HepG2 (cell line): ENCODE results near the gene SMIM31. TPM values are rescaled to one million over a fixed set of nuclear protein-coding genes. Genes with fewer than 3 reads are reported as not detected.

ENCODE experiments used
- ATAC-seq: fragments of 200-7000 bp; cut with Tn5 transposase; 3 replicates; pipeline ENCODE4 v1.9.1; 2020; ENCODE audit warnings: mild to moderate bottlenecking, moderate library complexity
- BruUV-seq: library from RNA; stranded (reverse); fragments of 400-500 nt; replicated peaks from 2 replicates; lab custom pipeline; 2021; lab: Mats Ljungman, UMichigan
- CTCF ChIA-PET: fragments of 300-600 bp; formaldehyde crosslinking; extraction: SDS; loops from one replicate; lab custom pipeline; 2021; ENCODE audit warnings: low total read pairs, inconsistent platforms, low intra/inter-chr PET ratio; lab: Yijun Ruan, JAX
- POLR2A ChIA-PET: fragments of 350-600 bp; sonication (Branson Sonifier 250); formaldehyde crosslinking; loops from one replicate; lab custom pipeline; 2020; ENCODE audit warnings: antibody characterized with exemption, inconsistent platforms; lab: Yijun Ruan, JAX
- DNase-seq: peaks from one replicate; pipeline ENCODE4 v3.0.0-alpha.2; 2015; ENCODE audit warnings: low spot score
- FAIRE-seq: peaks from 3 replicates; lab custom pipeline; 2011; peaks lifted over from hg19 to GRCh38; lab: Jason Lieb, UNC
- H2AFZ ChIP-seq: one replicate; pipeline ENCODE4 v1.6.1; 2011; ENCODE audit warnings: low read length, inconsistent platforms
- H3K27ac ChIP-seq: fragments of 300-600 bp; 3 replicates; pipeline ENCODE4 v1.8.0; 2011; ENCODE audit warnings: mixed run types, mild to moderate bottlenecking, mixed read lengths, low read length, inconsistent platforms; ENCODE audit not compliant: insufficient read depth; ENCODE audit errors: extremely low read length
- H3K27me3 ChIP-seq, 2 experiments: fragments of 200-600 bp in 1 of 2; 2 replicates in 1 of 2; 3 replicates in 1 of 2; pipeline versions ENCODE4 v1.6.0 to v1.8.0; 2011; ENCODE audit warnings: low read length in 2 of 2, mild to moderate bottlenecking in 2 of 2, moderate library complexity in 2 of 2, inconsistent platforms in 1 of 2; ENCODE audit not compliant: insufficient read depth in 2 of 2, control insufficient read depth in 1 of 2
- H3K36me3 ChIP-seq, 2 experiments: fragments of 200-600 bp in 1 of 2; replicated peaks in 1 of 2; 2 replicates in 1 of 2; 3 replicates in 1 of 2; pipeline versions ENCODE4 v1.5.1 to v1.8.0; 2011; ENCODE audit warnings: low read length in 2 of 2, inconsistent platforms in 1 of 2; ENCODE audit not compliant: insufficient read depth in 2 of 2, control insufficient read depth in 1 of 2
- H3K4me1 ChIP-seq: 2 replicates; pipeline ENCODE4 v1.5.1; 2012; ENCODE audit warnings: low read length, inconsistent platforms; ENCODE audit not compliant: insufficient read depth
- H3K4me2 ChIP-seq: 2 replicates; pipeline ENCODE4 v1.6.0; 2011; ENCODE audit warnings: low read depth, low read length, inconsistent platforms
- H3K4me3 ChIP-seq, 3 experiments: fragments of 200-600 bp in 1 of 3; sonication (generic), shearing (Covaris generic) in 1 of 3; replicated peaks in 1 of 3; 2 replicates each; pipeline ENCODE4 v1.5.1; 2011 to 2016; ENCODE audit warnings: low read length in 3 of 3, inconsistent platforms in 2 of 3, low read depth in 2 of 3, mild to moderate bottlenecking in 2 of 3, control low read depth in 1 of 3, mixed read lengths in 1 of 3; ENCODE audit not compliant: insufficient read depth in 1 of 3
- H3K79me2 ChIP-seq: one replicate; pipeline ENCODE4 v1.6.1; 2011; ENCODE audit warnings: low read length, inconsistent platforms; ENCODE audit not compliant: insufficient read depth
- H3K9ac ChIP-seq: 2 replicates; pipeline ENCODE4 v1.6.0; 2011; ENCODE audit warnings: mild to moderate bottlenecking, low read depth, low read length, inconsistent platforms; ENCODE audit not compliant: insufficient read depth
- H3K9me3 ChIP-seq: 2 replicates; pipeline ENCODE4 v1.5.1; 2012; ENCODE audit warnings: mild to moderate bottlenecking, low read length
- H4K20me1 ChIP-seq: 2 replicates; pipeline ENCODE4 v1.6.0; 2011; ENCODE audit warnings: inconsistent platforms, mild to moderate bottlenecking, low read length, moderate library complexity; ENCODE audit not compliant: insufficient read depth
- JUN ChIP-seq: sonication (generic); formaldehyde crosslinking; IDR thresholded peaks from 2 replicates; pipeline ENCODE4 v1.4.0; 2020; ENCODE audit warnings: mild to moderate bottlenecking, missing genetic modification reagents
- KAT8 ChIP-seq: IDR thresholded peaks from 2 replicates; pipeline ENCODE4 v1.6.1; 2016; ENCODE audit warnings: missing genetic modification reagents, missing compliant biosample characterization
- KLF6 ChIP-seq: IDR thresholded peaks from 2 replicates; pipeline ENCODE4 v1.8.0; 2016; ENCODE audit warnings: missing biosample characterization, missing genetic modification reagents
- MTF1 ChIP-seq: sonication (generic); formaldehyde crosslinking; IDR thresholded peaks from 2 replicates; pipeline ENCODE4 v1.5.0; 2020; ENCODE audit warnings: missing genetic modification reagents
- RBM22 ChIP-seq: fragments of 200-400 bp; formaldehyde crosslinking; optimal IDR thresholded peaks from 2 replicates; pipeline ENCODE3; 2017; ENCODE audit warnings: mild to moderate bottlenecking, low read length, moderate library complexity
- SALL2 ChIP-seq: sonication (generic); formaldehyde crosslinking; IDR thresholded peaks from 2 replicates; pipeline ENCODE4 v1.8.1; 2023; ENCODE audit warnings: mild to moderate bottlenecking, missing genetic modification reagents, inconsistent platforms
- ZFP36 ChIP-seq: fragments of 150-350 bp; IDR thresholded peaks from 2 replicates; pipeline ENCODE4 v1.6.1; 2018; ENCODE audit warnings: borderline replicate concordance, low read length, low read depth; ENCODE audit not compliant: partially characterized antibody
- ZNF354B ChIP-seq: sonication (generic); formaldehyde crosslinking; IDR thresholded peaks from 2 replicates; pipeline ENCODE4 v1.8.0; 2022; ENCODE audit warnings: mild to moderate bottlenecking, missing genetic modification reagents
- ZNF468 ChIP-seq: sonication (generic); formaldehyde crosslinking; IDR thresholded peaks from 2 replicates; pipeline ENCODE4 v1.8.0; 2022; ENCODE audit warnings: mild to moderate bottlenecking, moderate library complexity, missing genetic modification reagents
- ZNF574 ChIP-seq: sonication (generic); formaldehyde crosslinking; IDR thresholded peaks from 2 replicates; pipeline ENCODE4 v1.4.0; 2020; ENCODE audit warnings: missing genetic modification reagents
- ZNF609 ChIP-seq: sonication (generic); formaldehyde crosslinking; IDR thresholded peaks from 2 replicates; pipeline ENCODE4 v1.4.0; 2020; ENCODE audit warnings: mild to moderate bottlenecking, missing genetic modification reagents, borderline replicate concordance
- WGBS: methylation state at CpG from one replicate; pipeline ENCODE4 v1.1.6; 2017; ENCODE audit warnings: low lambda C conversion rate; 5-methylcytosine and 5-hydroxymethylcytosine counted together
- in situ Hi-C: cut with HindIII; loops from 2 replicates; pipeline ENCODE4 v1.10.0; 2017; ENCODE audit warnings: low pct_unique_long_range_greater_than_20kb; ENCODE audit not compliant: extremely low pct_ligation_motif_present
- intact Hi-C: fragments of 100-400 bp; cut with micrococcal nuclease; formaldehyde crosslinking; loops from one replicate; pipeline ENCODE4 v1.10.0; 2022; ENCODE audit not compliant: unreplicated experiment
- polyA plus RNA-seq, 8 experiments: library from polyadenylated mRNA; depleted of rRNA in 3 of 8; stranded (reverse) in 7 of 8; unstranded in 1 of 8; fragments of >200 nt; fragmentation: Illumina TruSeq in 4 of 8; extraction: Trizol in 4 of 8; gene quantifications; 2 replicates each; pipeline versions ENCODE4 v1.2.1 to v1.2.3, GENCODE V29; 2011 to 2016; ENCODE audit warnings: low read depth in 4 of 8, missing spikeins in 1 of 8, mixed read lengths in 1 of 8; ENCODE audit not compliant: insufficient read depth in 1 of 8
- total RNA-seq, 5 experiments: library from RNA; depleted of rRNA; stranded (reverse); fragments of >200 nt; fragmentation: Illumina TruSeq; extraction: Trizol; gene quantifications; 2 replicates each; pipeline ENCODE4 v1.2.3, GENCODE V29; 2016; ENCODE audit warnings: low read depth in 1 of 5
- TF ChIP-seq, protein P1 (sequence below): sonication (generic); formaldehyde crosslinking; IDR thresholded peaks from 2 replicates; pipeline ENCODE4 v1.5.0; 2020; ENCODE audit warnings: missing genetic modification reagents
- TF ChIP-seq, protein P2 (sequence below): sonication (generic); formaldehyde crosslinking; IDR thresholded peaks from 2 replicates; pipeline ENCODE4 v1.4.0; 2020; ENCODE audit warnings: missing genetic modification reagents, mild to moderate bottlenecking, borderline replicate concordance

The SMIM31 gene
- total and polyA plus RNA-seq, 2 of the 13 experiments (the other 11 are each of a cell fraction or from before 2014, with no cell fraction given): not detected

GRCh38 chr4:164761746-164762275 is 7.9 kb downstream of the SMIM31 start:
- ATAC-seq: no peak
- POLR2A ChIA-PET: no interaction called here
- TF ChIP-seq ZNF574 (CRISPR knock-in tag): no peak
- TF ChIP-seq ZNF468: no peak
- TF ChIP-seq RBM22: no peak
- no peak for TF ChIP-seq ZNF609 (CRISPR knock-in tag)
- no peak for TF ChIP-seq KAT8
- no peak for TF ChIP-seq ZFP36
- TF ChIP-seq MTF1 (CRISPR knock-in tag): no peak
- TF ChIP-seq SALL2 (CRISPR knock-in tag): no peak
- TF ChIP-seq, protein P1, sequence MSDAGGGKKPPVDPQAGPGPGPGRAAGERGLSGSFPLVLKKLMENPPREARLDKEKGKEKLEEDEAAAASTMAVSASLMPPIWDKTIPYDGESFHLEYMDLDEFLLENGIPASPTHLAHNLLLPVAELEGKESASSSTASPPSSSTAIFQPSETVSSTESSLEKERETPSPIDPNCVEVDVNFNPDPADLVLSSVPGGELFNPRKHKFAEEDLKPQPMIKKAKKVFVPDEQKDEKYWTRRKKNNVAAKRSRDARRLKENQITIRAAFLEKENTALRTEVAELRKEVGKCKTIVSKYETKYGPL (CRISPR knock-in tag): no peak
- no peak for TF ChIP-seq ZNF354B
- TF ChIP-seq JUN (CRISPR knock-in tag): no peak
- no peak for TF ChIP-seq KLF6 (CRISPR knock-in tag)
- TF ChIP-seq, protein P2, sequence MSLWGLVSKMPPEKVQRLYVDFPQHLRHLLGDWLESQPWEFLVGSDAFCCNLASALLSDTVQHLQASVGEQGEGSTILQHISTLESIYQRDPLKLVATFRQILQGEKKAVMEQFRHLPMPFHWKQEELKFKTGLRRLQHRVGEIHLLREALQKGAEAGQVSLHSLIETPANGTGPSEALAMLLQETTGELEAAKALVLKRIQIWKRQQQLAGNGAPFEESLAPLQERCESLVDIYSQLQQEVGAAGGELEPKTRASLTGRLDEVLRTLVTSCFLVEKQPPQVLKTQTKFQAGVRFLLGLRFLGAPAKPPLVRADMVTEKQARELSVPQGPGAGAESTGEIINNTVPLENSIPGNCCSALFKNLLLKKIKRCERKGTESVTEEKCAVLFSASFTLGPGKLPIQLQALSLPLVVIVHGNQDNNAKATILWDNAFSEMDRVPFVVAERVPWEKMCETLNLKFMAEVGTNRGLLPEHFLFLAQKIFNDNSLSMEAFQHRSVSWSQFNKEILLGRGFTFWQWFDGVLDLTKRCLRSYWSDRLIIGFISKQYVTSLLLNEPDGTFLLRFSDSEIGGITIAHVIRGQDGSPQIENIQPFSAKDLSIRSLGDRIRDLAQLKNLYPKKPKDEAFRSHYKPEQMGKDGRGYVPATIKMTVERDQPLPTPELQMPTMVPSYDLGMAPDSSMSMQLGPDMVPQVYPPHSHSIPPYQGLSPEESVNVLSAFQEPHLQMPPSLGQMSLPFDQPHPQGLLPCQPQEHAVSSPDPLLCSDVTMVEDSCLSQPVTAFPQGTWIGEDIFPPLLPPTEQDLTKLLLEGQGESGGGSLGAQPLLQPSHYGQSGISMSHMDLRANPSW (CRISPR knock-in tag): no peak

More at GRCh38 chr4:164761746-164762275, 7.9 kb downstream of the SMIM31 start:
- peaks cover 0 to 5% of the 10 kb centered on the region in 2 experiments; a peak in 1 of 5 replicates for H3K27me3 ChIP-seq
- no peak overlapping the region for H3K27ac ChIP-seq
- FAIRE-seq (no peak), DNase-seq (no peak)
- no peak overlapping the region for H3K4me2 ChIP-seq
- intact Hi-C loops: no loop called here
- no peaks in the 10 kb centered on the region for H3K79me2 ChIP-seq
- 9% methylated on average over 6 of the region's 6 CpGs for WGBS
- no peaks in the 10 kb centered on the region for H3K9me3 ChIP-seq
- CTCF ChIA-PET: no interaction called here
- no peak overlapping the region for H2AFZ ChIP-seq
- no peak overlapping the region for H3K9ac ChIP-seq
- no peaks in the 10 kb centered on the region for H3K4me1 ChIP-seq
- no peak overlapping the region for H3K4me3 ChIP-seq
- H3K36me3 ChIP-seq: no peaks in the 10 kb centered on the region
- in situ Hi-C loops: no loop called here
- BruUV-seq: no TSS peak
- H4K20me1 ChIP-seq: no peaks in the 10 kb centered on the region
